Measurements from ENCODE around the gene STPG4.

STPG4 gene

GRCh38 chr2:47054868-47055267 is 100.2 kb downstream of the STPG4 start:
- DNase-seq (ENCODE audit: low read depth in 2 of 2): no peak

- no peak for DNase-seq (ENCODE audit: low read depth in 2 of 2)
Observed at GRCh38 chr2:47054036-47054555, 101.0 kb downstream of the STPG4 start.

- DNase-seq (ENCODE audit: low read depth in 2 of 2): no peak
Observed at GRCh38 chr2:47052847-47053246, 102.3 kb downstream of the STPG4 start.

GRCh38 chr2:47051562-47051961 is 103.5 kb downstream of the STPG4 start:
- no peak for DNase-seq (ENCODE audit: low read depth in 2 of 2)

DNA sequence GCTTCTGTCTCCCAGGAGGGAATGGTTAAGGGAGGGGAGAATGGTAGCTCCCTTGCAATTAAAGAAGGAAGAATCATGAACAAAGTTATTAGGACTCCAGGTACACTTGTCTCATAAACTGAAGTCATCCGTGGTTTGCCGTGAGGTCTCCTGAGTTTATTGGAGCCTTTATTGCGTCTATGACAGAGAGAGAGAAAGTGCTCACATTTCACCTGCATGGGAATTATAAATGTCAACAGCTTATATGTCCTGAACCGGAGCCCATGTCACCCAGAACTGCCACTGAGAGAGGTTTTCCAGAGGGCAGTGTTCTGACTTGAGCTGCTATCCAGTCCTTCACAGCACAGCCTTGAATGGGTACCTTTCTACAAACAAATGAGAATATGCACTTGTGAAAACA is 104.3 kb downstream of the STPG4 start:
- DNase-seq (ENCODE audit: low read depth in 2 of 2): no peak

DNA sequence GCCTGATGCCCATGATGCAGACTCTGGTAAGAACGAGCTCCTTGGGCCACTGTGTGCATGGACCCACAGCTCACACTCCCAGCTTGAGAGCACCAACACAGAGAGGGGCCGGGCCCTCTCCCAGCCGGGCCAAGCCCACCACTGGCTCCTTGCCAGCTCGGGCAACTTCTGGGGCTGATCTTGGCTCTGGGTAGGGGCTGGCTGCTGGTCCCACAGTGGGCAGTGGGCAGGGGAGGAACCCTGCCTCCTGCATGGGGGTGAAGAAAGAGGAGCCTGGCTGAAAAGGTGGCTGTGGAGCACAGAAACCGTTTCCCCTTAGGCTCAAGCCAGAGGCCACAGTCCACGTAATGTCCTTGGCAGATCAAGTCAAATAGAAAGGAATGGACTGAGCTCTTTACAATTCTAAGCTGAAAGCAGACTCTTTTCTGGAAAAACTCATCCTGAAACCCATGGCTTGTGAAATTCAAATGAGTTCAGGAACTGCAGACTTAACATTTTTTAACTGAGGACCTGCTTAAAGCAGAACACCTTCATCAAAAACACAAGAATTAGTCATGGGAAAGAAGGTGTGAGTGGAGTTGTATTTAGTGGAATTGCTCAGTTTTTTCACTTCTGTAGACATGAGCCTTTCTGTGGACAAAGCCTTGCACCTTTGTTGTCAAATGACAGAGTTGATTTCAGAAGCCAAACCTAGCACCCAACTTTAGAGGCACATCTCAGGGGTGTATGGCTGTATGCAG is 104.9 kb downstream of the STPG4 start:
- DNase-seq (ENCODE audit: low read depth in 2 of 2): no peak

GRCh38 chr2:47049502-47049901 is 105.6 kb downstream of the STPG4 start:
- DNase-seq (ENCODE audit: low read depth in 2 of 2): no peak

DNA sequence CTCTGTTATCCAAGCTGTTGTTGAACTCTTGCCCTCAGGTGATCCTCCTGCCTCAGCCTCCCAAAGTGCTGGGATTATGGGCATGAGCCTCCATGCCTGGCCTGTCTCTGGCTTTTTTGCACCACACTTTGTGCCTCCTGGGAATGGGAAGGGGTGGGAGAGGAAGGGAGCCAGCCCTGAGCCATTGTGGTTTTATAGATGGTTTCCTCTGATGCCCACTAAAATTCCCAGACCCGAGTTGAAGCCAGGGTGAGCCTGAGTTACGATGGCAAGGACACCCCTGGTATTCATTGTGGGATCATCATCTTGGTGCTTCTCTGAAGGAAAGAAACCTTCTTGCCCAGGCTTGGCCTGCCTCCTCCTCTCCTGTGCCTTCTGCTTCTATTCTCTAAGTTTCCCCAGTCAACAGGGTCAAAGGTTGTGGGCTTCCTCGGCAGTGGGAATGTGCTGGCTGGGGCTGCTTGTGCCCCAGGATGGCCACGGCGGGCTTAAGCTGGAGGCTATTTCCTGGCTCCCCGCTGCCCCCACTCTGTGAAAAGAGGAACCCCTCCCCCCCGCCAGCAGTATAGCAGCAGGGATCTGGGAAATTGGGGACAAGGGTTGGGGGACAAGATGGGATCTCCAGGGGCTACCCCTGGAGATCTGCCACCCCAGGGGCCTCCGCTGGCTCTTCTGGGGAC is 106.2 kb downstream of the STPG4 start:
- no peak for DNase-seq (ENCODE audit: low read depth in 2 of 2)

DNA sequence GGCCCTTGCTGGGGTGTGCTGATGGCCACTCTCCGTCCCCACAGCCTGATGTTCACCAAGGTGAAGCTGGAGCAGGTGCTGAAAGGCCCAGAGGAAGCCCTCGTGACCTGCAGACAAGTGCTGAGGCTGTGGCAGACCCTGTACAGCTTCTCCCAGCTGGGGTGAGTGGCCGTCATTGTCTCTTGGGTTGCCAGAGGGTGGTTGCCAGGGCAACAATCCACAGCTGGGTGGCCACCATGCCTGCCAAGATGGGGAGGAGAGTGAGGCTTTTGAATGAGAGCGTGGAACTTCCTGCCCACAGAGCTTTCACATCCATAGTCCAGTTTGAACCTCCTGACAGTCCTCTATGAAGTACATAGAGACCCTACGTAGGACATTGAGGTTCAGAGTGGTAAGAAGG is 108.8 kb downstream of the STPG4 start:
- no peak for DNase-seq (ENCODE audit: low read depth in 2 of 2)

DNA sequence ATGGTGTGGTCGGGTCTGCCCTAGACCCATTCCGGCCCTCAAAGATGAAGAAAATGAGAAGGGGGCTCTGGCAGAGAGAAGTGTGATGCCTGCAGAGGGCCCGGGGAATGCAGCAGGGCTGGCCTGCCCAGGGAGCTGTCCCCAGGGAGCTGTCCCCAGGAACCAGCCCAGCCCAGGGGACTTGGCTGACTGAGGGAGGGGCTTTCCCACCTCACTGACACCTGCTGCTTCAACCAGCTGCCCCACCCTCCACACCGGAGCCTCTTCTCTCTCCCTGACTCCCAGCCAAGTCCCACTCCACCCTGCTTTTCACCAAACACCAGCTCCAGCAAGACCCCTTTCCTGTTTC is 111.2 kb downstream of the STPG4 start:
- DNase-seq (ENCODE audit: low read depth in 2 of 2): no peak

DNA sequence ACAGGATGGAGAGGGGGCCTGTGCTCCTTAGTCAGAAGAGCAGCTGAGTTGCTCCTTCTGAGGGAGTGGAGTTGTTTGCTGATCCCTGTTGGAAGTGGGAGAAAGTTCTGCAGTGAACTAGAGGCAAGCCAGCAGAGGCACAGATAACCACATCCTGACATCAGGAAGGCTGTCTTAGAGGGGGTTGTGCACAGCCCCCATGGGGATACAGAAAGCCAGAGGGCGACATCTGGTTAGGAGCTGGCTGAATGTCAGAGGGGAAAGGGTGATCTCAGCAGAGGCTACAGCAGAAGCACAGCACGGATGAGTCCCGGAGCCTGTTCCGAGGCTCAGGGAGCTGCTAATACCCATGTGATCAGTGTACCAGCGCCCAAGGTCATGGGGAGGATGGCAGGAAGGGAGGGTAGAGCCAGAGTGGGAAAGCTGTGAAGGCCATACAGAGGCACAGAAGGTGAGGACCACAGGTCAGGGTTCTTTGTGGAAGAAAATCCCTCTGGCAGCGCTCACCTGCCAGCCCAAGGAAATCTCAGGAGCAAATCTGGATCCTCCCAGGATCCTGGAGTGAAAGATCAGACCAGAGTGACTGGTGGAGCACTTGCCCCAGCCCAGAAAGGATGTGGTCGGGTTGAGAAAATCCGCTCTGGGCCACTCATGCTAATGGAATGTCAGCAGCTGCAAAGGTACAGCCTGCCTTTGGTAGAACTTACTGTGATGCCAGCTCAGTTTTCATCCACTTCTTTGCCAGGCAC is 111.8 kb downstream of the STPG4 start:
- peak; percentile 69 to 70 for DNase-seq (ENCODE audit: low read depth in 2 of 2)

GRCh38 chr2:47041891-47042684 is 113.0 kb downstream of the STPG4 start:
- no peak for DNase-seq (ENCODE audit: low read depth in 2 of 2)

GRCh38 chr2:47041063-47041462 is 114.0 kb downstream of the STPG4 start:
- no peak for DNase-seq (ENCODE audit: low read depth in 2 of 2)

DNA sequence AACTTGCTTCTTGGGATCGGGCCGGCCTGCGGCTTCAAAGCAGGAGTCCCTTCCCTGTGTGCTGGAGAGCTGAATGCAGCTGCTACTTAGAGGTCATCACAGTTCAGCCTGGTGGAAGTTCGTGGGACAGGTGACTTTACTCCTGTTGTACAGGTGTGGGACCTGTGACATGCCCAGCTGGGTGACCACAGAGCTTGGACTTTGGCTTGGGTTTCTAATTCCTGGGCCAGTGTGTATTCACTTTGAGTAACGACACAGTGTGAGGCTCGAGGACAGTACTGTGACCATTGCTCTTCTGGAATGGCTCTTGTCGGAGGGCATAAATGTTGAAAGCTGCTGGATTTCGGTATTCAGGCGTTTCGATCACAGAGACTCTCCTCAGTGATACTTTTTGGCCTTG is 114.5 kb downstream of the STPG4 start:
- DNase-seq (ENCODE audit: low read depth in 2 of 2): no peak

DNA sequence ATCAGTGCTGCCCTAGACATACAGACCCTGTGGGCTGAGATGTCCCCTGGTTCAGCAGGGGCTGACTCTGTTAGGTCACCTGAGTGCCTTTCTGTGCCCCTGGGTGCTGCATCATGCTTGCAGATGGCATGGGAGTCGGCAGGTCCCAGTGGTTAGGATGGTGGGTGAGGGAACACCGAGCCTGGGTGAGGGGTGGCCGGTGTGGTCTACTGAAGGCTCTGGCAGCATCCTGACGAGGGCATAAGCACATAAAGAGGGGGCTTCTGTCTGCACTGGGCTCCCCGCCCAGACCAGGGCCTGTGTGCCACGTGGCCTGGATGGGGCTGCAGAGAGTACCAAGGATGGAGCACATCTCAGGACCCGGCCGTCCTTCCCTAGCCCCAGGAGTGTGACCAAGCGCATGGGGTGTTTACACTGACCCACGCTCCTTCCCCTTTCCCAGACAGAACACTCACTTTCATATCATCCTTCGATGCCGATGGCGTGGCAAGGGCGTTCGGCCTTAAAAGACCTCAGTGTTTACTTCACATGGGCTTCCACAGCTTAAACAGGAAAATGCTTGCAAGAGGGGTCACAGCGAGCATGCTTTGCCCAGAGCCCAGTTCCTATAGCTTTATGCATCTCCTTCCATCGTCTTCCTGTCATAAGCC is 115.1 kb downstream of the STPG4 start:
- no peak for DNase-seq (ENCODE audit: low read depth in 2 of 2)

- no peak for DNase-seq (ENCODE audit: low read depth in 2 of 2)
Observed at GRCh38 chr2:47039489-47039870, 115.6 kb downstream of the STPG4 start.

- no peak for DNase-seq (ENCODE audit: low read depth in 2 of 2)
Observed at GRCh38 chr2:47038656-47039488, 116.2 kb downstream of the STPG4 start.

DNA sequence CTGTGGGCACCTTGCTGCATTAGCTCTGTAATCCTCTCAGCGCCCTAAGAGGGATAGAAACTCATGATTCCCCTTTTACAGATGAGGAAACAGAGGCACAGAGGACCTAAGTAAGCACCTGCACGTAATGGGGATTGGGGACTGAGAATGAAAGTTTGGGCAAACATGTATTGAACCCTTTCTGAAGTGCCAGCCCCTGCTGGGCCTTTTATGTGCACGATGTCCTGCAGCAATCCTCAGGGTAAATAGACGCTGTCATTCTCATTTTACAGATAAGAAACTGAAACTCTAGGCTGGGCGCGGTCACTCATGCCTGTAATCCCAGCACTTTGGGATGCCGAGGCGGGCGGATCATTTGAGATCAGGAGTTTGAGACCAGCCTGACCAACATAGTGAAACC is 117.4 kb downstream of the STPG4 start:
- DNase-seq (ENCODE audit: low read depth in 2 of 2): no peak
